B cell (primary cell): Measurements from ENCODE around the gene DPP10.

Experiments used
- EZH2 ChIP-seq: IDR thresholded peaks from 2 replicates; pipeline ENCODE4 v1.6.1; 2012; ENCODE audit warnings: borderline replicate concordance, low read depth, mild to moderate bottlenecking, moderate library complexity, low read length; ENCODE audit not compliant: insufficient read depth, poor library complexity, severe bottlenecking
- TF ChIP-seq, protein P1 (sequence below): fragments of 200-600 bp; IDR thresholded peaks from one replicate; pipeline ENCODE4 v1.8.0; 2022; ENCODE audit warnings: antibody characterized with exemption, mild to moderate bottlenecking

DNA sequence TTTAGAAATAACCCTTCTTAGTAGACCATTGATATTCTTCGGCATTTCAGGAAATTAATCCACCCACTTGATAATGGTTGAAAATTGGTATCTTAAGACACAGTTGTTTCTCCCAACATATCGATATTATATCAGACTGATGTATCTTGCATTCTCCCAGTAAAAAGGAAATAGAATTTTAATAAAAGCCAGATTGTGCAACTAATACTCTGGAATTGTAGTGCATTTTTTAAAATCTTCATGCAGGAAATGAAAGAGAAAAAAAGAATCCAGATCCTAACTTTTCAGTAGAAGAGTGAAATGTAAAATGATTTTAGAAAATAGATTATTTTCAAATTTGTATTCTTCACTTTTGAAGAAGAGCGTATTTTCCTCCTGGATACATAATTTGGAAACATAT, 1168.4 kb downstream of the DPP10 start:
- TF ChIP-seq, protein P1, sequence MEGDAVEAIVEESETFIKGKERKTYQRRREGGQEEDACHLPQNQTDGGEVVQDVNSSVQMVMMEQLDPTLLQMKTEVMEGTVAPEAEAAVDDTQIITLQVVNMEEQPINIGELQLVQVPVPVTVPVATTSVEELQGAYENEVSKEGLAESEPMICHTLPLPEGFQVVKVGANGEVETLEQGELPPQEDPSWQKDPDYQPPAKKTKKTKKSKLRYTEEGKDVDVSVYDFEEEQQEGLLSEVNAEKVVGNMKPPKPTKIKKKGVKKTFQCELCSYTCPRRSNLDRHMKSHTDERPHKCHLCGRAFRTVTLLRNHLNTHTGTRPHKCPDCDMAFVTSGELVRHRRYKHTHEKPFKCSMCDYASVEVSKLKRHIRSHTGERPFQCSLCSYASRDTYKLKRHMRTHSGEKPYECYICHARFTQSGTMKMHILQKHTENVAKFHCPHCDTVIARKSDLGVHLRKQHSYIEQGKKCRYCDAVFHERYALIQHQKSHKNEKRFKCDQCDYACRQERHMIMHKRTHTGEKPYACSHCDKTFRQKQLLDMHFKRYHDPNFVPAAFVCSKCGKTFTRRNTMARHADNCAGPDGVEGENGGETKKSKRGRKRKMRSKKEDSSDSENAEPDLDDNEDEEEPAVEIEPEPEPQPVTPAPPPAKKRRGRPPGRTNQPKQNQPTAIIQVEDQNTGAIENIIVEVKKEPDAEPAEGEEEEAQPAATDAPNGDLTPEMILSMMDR, result no peak
- TF ChIP-seq EZH2, result no peak
